Suprapubic skin (tissue), 4 donors: Measurements from ENCODE around the gene NTMT1. TPM values are rescaled to one million over a fixed set of nuclear protein-coding genes. Genes with fewer than 3 reads are reported as not detected.

Experiments
- DNase-seq, 2 donors: peaks; one replicate each; pipeline ENCODE4 v3.0.0-alpha.2; 2019; ENCODE audit warnings: low spot score in 2 of 2
- H3K27ac ChIP-seq: fragments of 200-600 bp; sonication (generic); one replicate; pipeline ENCODE4 v1.5.1; 2019
- H3K27me3 ChIP-seq: fragments of 200-600 bp; sonication (generic); one replicate; pipeline ENCODE4 v1.5.1; 2019
- H3K36me3 ChIP-seq: fragments of 200-600 bp; sonication (generic); one replicate; pipeline ENCODE4 v1.5.1; 2019
- H3K4me1 ChIP-seq: fragments of 200-600 bp; sonication (generic); one replicate; pipeline ENCODE4 v1.5.1; 2019
- H3K4me3 ChIP-seq: fragments of 200-600 bp; sonication (generic); one replicate; pipeline ENCODE4 v1.5.1; 2019; ENCODE audit warnings: mild to moderate bottlenecking
- H3K9me3 ChIP-seq: fragments of 200-600 bp; sonication (generic); one replicate; pipeline ENCODE4 v1.5.1; 2019
- EP300 ChIP-seq: sonication (generic); formaldehyde crosslinking; IDR thresholded peaks from one replicate; pipeline ENCODE4 v1.6.1; 2017; ENCODE audit warnings: antibody characterized with exemption
- POLR2A ChIP-seq, 2 donors: fragments of 450-650 bp; IDR thresholded peaks; one replicate each; pipeline ENCODE4 v1.6.1; 2017; ENCODE audit warnings: antibody characterized with exemption in 2 of 2, mild to moderate bottlenecking in 2 of 2, moderate library complexity in 2 of 2
- POLR2AphosphoS5 ChIP-seq, 3 donors: sonication (generic); formaldehyde crosslinking; IDR thresholded peaks; one replicate each; pipeline ENCODE4 v1.6.1; 2017; ENCODE audit warnings: antibody characterized with exemption in 3 of 3
- WGBS: methylation state at CpG from one replicate; pipeline ENCODE4 v1.1.5; 2018; 5-methylcytosine and 5-hydroxymethylcytosine counted together
- total RNA-seq, 4 donors: library from RNA; depleted of rRNA; stranded (reverse); fragments of >200 nt; gene quantifications; one replicate each; pipeline ENCODE4 v1.1.0, GENCODE V29; 2016
- TF ChIP-seq, protein P1 (sequence below), 2 donors: fragments of 200-600 bp in 1 of 2; fragments of 450-650 bp in 1 of 2; sonication (generic) in 1 of 2; IDR thresholded peaks; one replicate each; pipeline ENCODE4 v1.5.1; 2016 to 2019; ENCODE audit warnings: antibody characterized with exemption in 2 of 2, mild to moderate bottlenecking in 1 of 2, moderate library complexity in 1 of 2

NTMT1 gene
- total RNA-seq, 4 donors from 2014 or later = 19.4 to 25.0 (median 20.8) TPM

DNA sequence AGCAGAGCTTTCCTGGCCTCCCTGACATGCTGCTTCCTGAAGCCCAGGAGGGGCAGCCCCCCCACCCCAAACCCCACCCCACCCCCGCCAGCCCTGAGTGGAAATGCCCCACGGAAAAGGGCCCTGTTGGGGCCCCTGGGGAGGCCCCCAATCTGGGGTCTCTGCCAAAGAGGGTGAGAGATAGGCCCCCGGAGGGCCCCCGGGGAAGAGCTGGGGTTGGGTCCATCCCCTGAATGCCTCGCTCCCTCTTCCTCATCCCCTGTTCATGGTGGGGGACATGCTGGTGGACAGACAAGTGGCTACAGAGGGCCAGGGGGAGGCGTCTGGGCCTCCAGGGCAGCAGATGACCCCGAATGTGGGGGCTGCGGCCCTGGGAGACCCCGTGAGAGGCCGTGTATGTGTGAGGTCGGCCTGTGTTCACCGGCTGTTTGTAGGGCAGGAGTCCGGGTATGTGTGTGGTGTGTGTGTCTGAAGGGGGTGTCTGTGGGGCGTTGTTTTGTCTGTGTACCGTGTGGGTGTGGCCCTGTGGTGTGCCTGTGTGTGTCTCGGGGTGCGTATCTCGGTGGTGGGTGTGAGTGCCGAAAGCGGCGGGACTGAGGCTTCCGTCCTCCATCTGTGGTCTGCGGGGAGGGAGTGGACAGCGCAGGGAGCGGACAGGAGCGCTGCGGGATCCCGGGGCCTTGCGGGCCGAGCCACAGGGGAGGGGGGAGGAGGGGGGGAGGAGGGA, 16.3 kb upstream of the NTMT1 start:
- H3K4me3 ChIP-seq = peak overlapping the region; percentile 59
- H3K4me1 ChIP-seq = peaks cover 46% of the 10 kb centered on the region
- whole genome bisulfite sequencing = 17% methylated on average over 12 of the region's 30 CpGs
- no peak for DNase-seq
- H3K27ac ChIP-seq = peak overlapping the region; percentile 82
- H3K27me3 ChIP-seq = no peaks in the 10 kb centered on the region
- TF ChIP-seq POLR2A (IDR thresholded peaks at IDR 0.05) (no peak), EP300 (no peak), POLR2AphosphoS5 (IDR thresholded peaks at IDR 0.05) (no peak)
- TF ChIP-seq, protein P1, sequence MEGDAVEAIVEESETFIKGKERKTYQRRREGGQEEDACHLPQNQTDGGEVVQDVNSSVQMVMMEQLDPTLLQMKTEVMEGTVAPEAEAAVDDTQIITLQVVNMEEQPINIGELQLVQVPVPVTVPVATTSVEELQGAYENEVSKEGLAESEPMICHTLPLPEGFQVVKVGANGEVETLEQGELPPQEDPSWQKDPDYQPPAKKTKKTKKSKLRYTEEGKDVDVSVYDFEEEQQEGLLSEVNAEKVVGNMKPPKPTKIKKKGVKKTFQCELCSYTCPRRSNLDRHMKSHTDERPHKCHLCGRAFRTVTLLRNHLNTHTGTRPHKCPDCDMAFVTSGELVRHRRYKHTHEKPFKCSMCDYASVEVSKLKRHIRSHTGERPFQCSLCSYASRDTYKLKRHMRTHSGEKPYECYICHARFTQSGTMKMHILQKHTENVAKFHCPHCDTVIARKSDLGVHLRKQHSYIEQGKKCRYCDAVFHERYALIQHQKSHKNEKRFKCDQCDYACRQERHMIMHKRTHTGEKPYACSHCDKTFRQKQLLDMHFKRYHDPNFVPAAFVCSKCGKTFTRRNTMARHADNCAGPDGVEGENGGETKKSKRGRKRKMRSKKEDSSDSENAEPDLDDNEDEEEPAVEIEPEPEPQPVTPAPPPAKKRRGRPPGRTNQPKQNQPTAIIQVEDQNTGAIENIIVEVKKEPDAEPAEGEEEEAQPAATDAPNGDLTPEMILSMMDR (IDR thresholded peaks at IDR 0.05) = no peak
- no peaks in the 10 kb centered on the region for H3K36me3 ChIP-seq
- H3K9me3 ChIP-seq = no peaks in the 10 kb centered on the region

DNA sequence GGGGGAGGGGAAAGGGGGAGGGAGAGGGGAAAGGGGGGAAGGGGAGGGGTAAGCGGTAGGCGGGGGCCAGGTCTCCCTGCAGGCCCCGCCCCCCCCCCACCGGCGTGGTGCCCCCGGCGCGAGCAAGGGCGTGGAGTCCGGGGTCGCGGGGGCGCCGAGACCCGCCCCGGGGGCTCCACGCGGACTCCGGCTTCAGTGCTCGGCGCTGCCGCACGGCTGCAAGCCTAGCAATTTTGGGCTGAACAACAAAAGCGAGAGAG, 15.8 kb upstream of the NTMT1 start:
- H3K27ac ChIP-seq = peak overlapping the region; percentile 82
- H3K36me3 ChIP-seq = no peaks in the 10 kb centered on the region
- H3K4me1 ChIP-seq = peaks cover 46% of the 10 kb centered on the region
- no peak for TF ChIP-seq POLR2A (IDR thresholded peaks at IDR 0.05)
- TF ChIP-seq EP300 = no peak
- no peak for TF ChIP-seq POLR2AphosphoS5 (IDR thresholded peaks at IDR 0.05)
- TF ChIP-seq, protein P1 (IDR thresholded peaks at IDR 0.05) = no peak
- H3K4me3 ChIP-seq = peak overlapping the region; percentile 59
- no CpG with 5 or more reads among the region's 24 CpGs for WGBS
- H3K27me3 ChIP-seq = no peaks in the 10 kb centered on the region
- H3K9me3 ChIP-seq = no peaks in the 10 kb centered on the region
- no peak for DNase-seq

- peaks cover 46% of the 10 kb centered on the region for H3K4me1 ChIP-seq
- H3K27ac ChIP-seq = peak overlapping the region; percentile 82
- TF ChIP-seq, protein P1 (IDR thresholded peaks at IDR 0.05) = peak; percentile 93 to 97
- no peak for TF ChIP-seq EP300
- TF ChIP-seq POLR2AphosphoS5 (IDR thresholded peaks at IDR 0.05) = no peak
- no peak for TF ChIP-seq POLR2A (IDR thresholded peaks at IDR 0.05)
- peak overlapping the region; percentile 59 for H3K4me3 ChIP-seq
- DNase-seq = peak; percentile 89 to 92
- H3K9me3 ChIP-seq = no peaks in the 10 kb centered on the region
- H3K27me3 ChIP-seq = no peaks in the 10 kb centered on the region
- WGBS = under 1% methylated on average over 32 of the region's 66 CpGs
- no peaks in the 10 kb centered on the region for H3K36me3 ChIP-seq
These were observed 15.3 kb upstream of the NTMT1 start for GRCh38 chr9:129610473-129611306.

GRCh38 chr9:129611307-129611800, 14.6 kb upstream of the NTMT1 start:
- H3K27ac ChIP-seq = no peak overlapping the region

More at GRCh38 chr9:129611307-129611800, 14.6 kb upstream of the NTMT1 start:
- DNase-seq = no peak
- Histone ChIP-seq H3K4me1 (peaks cover 46% of the 10 kb centered on the region), H3K9me3 (no peaks in the 10 kb centered on the region), H3K27me3 (no peaks in the 10 kb centered on the region), H3K36me3 (no peaks in the 10 kb centered on the region), H3K4me3 (peak overlapping the region; percentile 59)
- TF ChIP-seq POLR2A (IDR thresholded peaks at IDR 0.05) (no peak), POLR2AphosphoS5 (IDR thresholded peaks at IDR 0.05) (no peak), EP300 (no peak)
- TF ChIP-seq, protein P1 (IDR thresholded peaks at IDR 0.05) = no peak
- 22% methylated on average over 11 of the region's 12 CpGs for WGBS
